Right lobe of liver (tissue), 6 donors: ENCODE data around the gene TUBAL3. TPM values are rescaled to one million over a fixed set of nuclear protein-coding genes. Genes with fewer than 3 reads are reported as not detected.

ENCODE experiments used
- ATAC-seq, 4 donors: fragments of 200-7000 bp; cut with Tn5 transposase; one replicate each; pipeline ENCODE4 v1.9.1; 2020; ENCODE audit warnings: mild to moderate bottlenecking in 4 of 4, moderate library complexity in 4 of 4
- DNase-seq, 3 donors: peaks; one replicate each; pipeline ENCODE4 v3.0.0-alpha.2; 2020
- H3K27ac ChIP-seq, 3 donors: fragments of 200-600 bp; one replicate each; pipeline ENCODE4 v1.8.0; 2022
- H3K27me3 ChIP-seq, 2 donors: fragments of 200-600 bp; one replicate each; pipeline ENCODE4 v1.8.0; 2022
- H3K36me3 ChIP-seq, 4 donors: fragments of 200-600 bp; sonication (generic) in 1 of 4; one replicate each; pipeline versions ENCODE4 v1.5.1 to v1.8.0; 2017 to 2022; ENCODE audit warnings: control low read depth in 1 of 4
- H3K4me1 ChIP-seq, 4 donors: fragments of 200-600 bp; sonication (generic) in 1 of 4; one replicate each; pipeline versions ENCODE4 v1.5.1 to v1.8.0; 2017 to 2022; ENCODE audit warnings: control low read depth in 1 of 4
- H3K4me3 ChIP-seq, 3 donors: fragments of 200-600 bp; one replicate each; pipeline ENCODE4 v1.8.0; 2022
- H3K9me3 ChIP-seq, 4 donors: fragments of 200-600 bp; sonication (generic) in 1 of 4; one replicate each; pipeline versions ENCODE4 v1.5.1 to v1.8.0; 2017 to 2022; ENCODE audit warnings: control low read depth in 1 of 4
- POLR2A ChIP-seq: fragments of 450-650 bp; IDR thresholded peaks from one replicate; pipeline ENCODE4 v1.6.1; 2017; ENCODE audit warnings: antibody characterized with exemption, mild to moderate bottlenecking
- WGBS: methylation state at CpG from one replicate; pipeline ENCODE4 v1.1.6; 2018; ENCODE audit warnings: low coverage, low lambda C conversion rate; ENCODE audit not compliant: insufficient coverage; ENCODE audit errors: missing lambda C conversion rate; 5-methylcytosine and 5-hydroxymethylcytosine counted together
- intact Hi-C, 2 donors: fragments of 100-400 bp; cut with DNase I; formaldehyde crosslinking; loops; one replicate each; pipeline versions ENCODE4 v1.11.2 to v1.14.1; 2022
- total RNA-seq, 6 experiments: library from RNA; depleted of rRNA in 2 of 6; stranded (reverse); fragments of >200 nt in 2 of 6; fragmentation: NEBNext Ultra II Directional in 3 of 6; extraction: Animal tissue kit (Norgen Biotek cat#: 25700) in 3 of 6; gene quantifications; one replicate each; pipeline versions ENCODE4 v1.1.0 to v1.2.4, GENCODE V29; 2016 to 2023
- TF ChIP-seq, protein P1 (sequence below), 4 donors: fragments of 200-600 bp in 3 of 4; fragments of 450-650 bp in 1 of 4; IDR thresholded peaks; one replicate each; pipeline versions ENCODE4 v1.5.1 to v1.8.0; 2016 to 2022; ENCODE audit warnings: antibody characterized with exemption in 4 of 4, mild to moderate bottlenecking in 2 of 4
- donor health status: DM: no; HTN: yes; CAD: no.
- donor health status: DM: no; HTN: no; CAD: no.
- donor health status: DM: no; HTN: no; CAD: no.
- donor health status: DM: no; HTN: yes; CAD: no.
- donor health status: DM: no; HTN: yes; CAD: no.

The TUBAL3 gene
- total RNA-seq, 6 experiments from 2014 or later = not detected

DNA sequence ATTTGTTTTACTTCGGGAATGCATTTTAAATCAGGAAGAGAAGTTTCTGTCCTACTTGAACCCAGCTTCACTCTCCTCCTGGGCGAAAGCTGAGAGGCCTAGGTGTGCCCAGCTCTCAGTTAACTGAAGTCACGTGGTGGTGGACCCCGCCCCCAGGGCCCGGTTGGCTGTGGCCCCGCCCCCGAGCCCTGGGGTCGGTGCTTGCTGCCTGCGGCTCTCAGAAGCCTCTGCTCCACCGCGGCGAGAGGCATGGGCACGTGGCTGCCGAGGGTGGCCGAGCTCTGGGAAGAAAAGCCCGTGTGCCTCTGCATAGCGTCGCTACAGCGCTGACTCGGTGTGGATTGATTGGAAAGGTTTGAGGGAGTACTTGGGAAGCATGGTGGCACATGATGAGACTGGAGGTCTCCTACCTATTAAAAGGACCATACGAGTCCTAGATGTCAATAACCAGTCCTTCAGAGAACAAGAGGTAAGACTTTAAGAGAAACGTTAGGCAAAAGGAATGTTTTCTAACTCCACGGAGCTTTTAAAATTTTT, 41.8 kb upstream of the TUBAL3 start:
- peak overlapping the region; percentile 57 to 64 (median 61) for H3K4me3 ChIP-seq
- peaks cover 0 to 1% (median 0%) of the 10 kb centered on the region in 4 donors for H3K36me3 ChIP-seq
- WGBS = 8% methylated on average over 20 of the region's 23 CpGs
- peaks cover 0 to 15% (median 5%) of the 10 kb centered on the region in 4 donors for H3K4me1 ChIP-seq
- TF ChIP-seq, protein P1, sequence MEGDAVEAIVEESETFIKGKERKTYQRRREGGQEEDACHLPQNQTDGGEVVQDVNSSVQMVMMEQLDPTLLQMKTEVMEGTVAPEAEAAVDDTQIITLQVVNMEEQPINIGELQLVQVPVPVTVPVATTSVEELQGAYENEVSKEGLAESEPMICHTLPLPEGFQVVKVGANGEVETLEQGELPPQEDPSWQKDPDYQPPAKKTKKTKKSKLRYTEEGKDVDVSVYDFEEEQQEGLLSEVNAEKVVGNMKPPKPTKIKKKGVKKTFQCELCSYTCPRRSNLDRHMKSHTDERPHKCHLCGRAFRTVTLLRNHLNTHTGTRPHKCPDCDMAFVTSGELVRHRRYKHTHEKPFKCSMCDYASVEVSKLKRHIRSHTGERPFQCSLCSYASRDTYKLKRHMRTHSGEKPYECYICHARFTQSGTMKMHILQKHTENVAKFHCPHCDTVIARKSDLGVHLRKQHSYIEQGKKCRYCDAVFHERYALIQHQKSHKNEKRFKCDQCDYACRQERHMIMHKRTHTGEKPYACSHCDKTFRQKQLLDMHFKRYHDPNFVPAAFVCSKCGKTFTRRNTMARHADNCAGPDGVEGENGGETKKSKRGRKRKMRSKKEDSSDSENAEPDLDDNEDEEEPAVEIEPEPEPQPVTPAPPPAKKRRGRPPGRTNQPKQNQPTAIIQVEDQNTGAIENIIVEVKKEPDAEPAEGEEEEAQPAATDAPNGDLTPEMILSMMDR (IDR thresholded peaks at IDR 0.05) = no peak
- peak; percentile 98 for TF ChIP-seq POLR2A
- peak overlapping the region; percentile 68 to 82 (median 82) for H3K27ac ChIP-seq
- intact Hi-C loops = loop anchor here in 1 of 2 donors (10.0 kb wide), 1 partner anchor 178 kb away; no protein-coding TSS in a partner anchor
- no peaks in the 10 kb centered on the region for H3K27me3 ChIP-seq
- ATAC-seq = peak; percentile 89 to 95 (median 94)
- no peaks in the 10 kb centered on the region for H3K9me3 ChIP-seq
- peak; percentile 95 to 97 (median 97) for DNase-seq

DNA sequence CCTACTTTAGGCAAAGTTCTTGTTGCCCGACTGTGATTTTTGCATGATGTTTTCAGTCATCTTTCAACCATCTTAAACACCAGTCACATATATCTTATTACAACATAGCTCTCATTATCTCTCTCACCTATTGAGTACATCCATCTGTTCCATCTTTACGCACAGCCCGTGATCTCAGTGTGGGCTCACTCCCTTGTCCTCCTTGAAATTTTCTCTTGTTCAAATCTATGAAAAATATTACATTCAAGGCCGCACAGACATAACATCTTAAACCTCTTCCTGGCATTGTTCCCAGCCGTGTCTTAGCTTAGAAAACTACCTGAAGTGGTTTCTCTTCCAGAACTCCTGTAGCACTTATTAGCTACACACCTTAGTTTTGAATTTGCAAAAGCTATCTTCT, 40.4 kb upstream of the TUBAL3 start:
- peaks cover 0 to 10% (median 5%) of the 10 kb centered on the region in 4 donors for H3K4me1 ChIP-seq
- H3K9me3 ChIP-seq = no peaks in the 10 kb centered on the region
- no peaks in the 10 kb centered on the region for H3K36me3 ChIP-seq
- no peak overlapping the region for H3K4me3 ChIP-seq
- H3K27ac ChIP-seq = no peak overlapping the region
- TF ChIP-seq POLR2A = no peak
- TF ChIP-seq, protein P1 (IDR thresholded peaks at IDR 0.05) = no peak
- intact Hi-C loops = loop anchor here in 1 of 2 donors (10.0 kb wide), 1 partner anchor 180 kb away; no protein-coding TSS in a partner anchor
- 91% methylated on average over 5 of the region's 5 CpGs for WGBS
- DNase-seq (no peak), ATAC-seq (no peak)
- no peaks in the 10 kb centered on the region for H3K27me3 ChIP-seq

DNA sequence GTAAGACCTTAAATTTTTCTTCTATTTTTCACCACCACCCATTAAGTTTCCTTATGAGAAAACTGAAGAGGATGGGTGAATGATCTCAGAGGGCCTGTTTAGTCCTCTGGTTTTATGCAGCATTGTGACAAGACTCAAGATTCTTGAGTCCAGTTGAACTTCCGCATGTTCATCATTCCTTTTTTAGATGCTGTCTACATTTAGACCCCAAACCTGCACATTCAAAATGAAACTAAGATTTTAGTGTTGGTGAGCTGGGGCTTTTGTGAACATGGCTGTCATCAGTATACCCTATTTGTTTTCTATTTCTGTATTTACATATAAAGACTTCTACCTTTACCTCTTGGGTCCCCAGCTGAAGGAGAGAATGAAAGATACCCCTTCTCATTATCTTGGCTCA, 38.8 kb upstream of the TUBAL3 start:
- H3K4me3 ChIP-seq = no peak overlapping the region
- H3K9me3 ChIP-seq = no peaks in the 10 kb centered on the region
- intact Hi-C loops = loop anchor here (5.0 to 10.0 kb wide), 2 partner anchors 179 to 181 kb away; no protein-coding TSS in a partner anchor
- DNase-seq = no peak
- no peaks in the 10 kb centered on the region for H3K36me3 ChIP-seq
- TF ChIP-seq, protein P1 (IDR thresholded peaks at IDR 0.05) = no peak
- TF ChIP-seq POLR2A = no peak
- WGBS = 100% methylated on average over 1 of the region's 1 CpG
- H3K27me3 ChIP-seq = no peaks in the 10 kb centered on the region
- no peak for ATAC-seq
- H3K27ac ChIP-seq = no peak overlapping the region
- peaks cover 0 to 6% (median 4%) of the 10 kb centered on the region in 4 donors for H3K4me1 ChIP-seq

DNA sequence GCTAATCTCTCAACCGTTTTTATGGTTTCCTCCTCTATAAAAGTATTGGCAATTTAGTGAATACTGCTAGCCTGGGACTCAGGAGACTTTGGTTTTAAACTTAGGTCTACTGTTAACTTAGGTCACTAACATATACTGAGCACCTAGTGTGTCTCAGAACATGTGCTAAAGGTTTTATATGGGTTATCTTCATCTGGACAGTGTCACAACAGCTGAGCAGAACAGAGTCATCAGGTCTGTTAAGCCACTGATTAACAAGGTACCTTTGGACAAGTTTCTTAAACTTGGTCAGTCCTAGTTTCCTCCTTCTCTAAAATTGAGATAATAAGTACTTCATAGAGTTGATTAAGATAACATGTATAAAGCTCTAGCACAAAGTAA, 38.4 kb upstream of the TUBAL3 start:
- H3K4me3 ChIP-seq = no peak overlapping the region
- 78% methylated on average over 1 of the region's 1 CpG for WGBS
- no peaks in the 10 kb centered on the region for H3K36me3 ChIP-seq
- intact Hi-C loops = loop anchor here (5.0 to 10.0 kb wide), 2 partner anchors 179 to 182 kb away; no protein-coding TSS in a partner anchor
- peaks cover 0 to 6% (median 4%) of the 10 kb centered on the region in 4 donors for H3K4me1 ChIP-seq
- no peak overlapping the region for H3K27ac ChIP-seq
- no peak for TF ChIP-seq POLR2A
- TF ChIP-seq, protein P1 (IDR thresholded peaks at IDR 0.05) = no peak
- no peaks in the 10 kb centered on the region for H3K9me3 ChIP-seq
- ATAC-seq = no peak
- DNase-seq = no peak
- no peaks in the 10 kb centered on the region for H3K27me3 ChIP-seq
